Endothelial cell of umbilical vein (primary cell): ENCODE measurements around the gene AGO1. TPM values are rescaled to one million over a fixed set of nuclear protein-coding genes. Genes with fewer than 3 reads are reported as not detected.
A peak's percentile ranks its signal among the peaks of the same experiment; 100 is the strongest.

Experiments
- BruUV-seq: library from RNA; stranded (reverse); fragments of 400-500 nt; replicated peaks from 2 replicates; lab custom pipeline; 2021; lab: Mats Ljungman, UMichigan
- CTCF ChIA-PET: fragments of 300-600, 350-600 bp; sonication (Branson Sonifier 250); formaldehyde crosslinking; loops from one replicate; lab custom pipeline; 2021; ENCODE audit warnings: antibody characterized with exemption, inconsistent platforms; lab: Charles Lee
- POLR2A ChIA-PET: fragments of 300-600, 350-600 bp; sonication (Branson Sonifier 250); formaldehyde crosslinking; loops from one replicate; lab custom pipeline; 2021; ENCODE audit warnings: antibody characterized with exemption, inconsistent platforms; lab: Charles Lee
- DNase-seq: peaks from one replicate; pipeline ENCODE4 v3.0.0-alpha.2; 2011; ENCODE audit warnings: low read depth, low spot score
- FAIRE-seq: peaks from 2 replicates; lab custom pipeline; 2011; peaks lifted over from hg19 to GRCh38; lab: Jason Lieb, UNC
- H2AFZ ChIP-seq: 2 replicates; pipeline ENCODE4 v1.6.0; 2012; ENCODE audit warnings: low read depth, low read length, control low read depth, inconsistent platforms
- H3K27ac ChIP-seq: 2 replicates; pipeline ENCODE4 v1.5.1; 2011; ENCODE audit warnings: low read depth, mild to moderate bottlenecking, control low read depth, low read length, moderate library complexity; ENCODE audit not compliant: insufficient read depth
- H3K27me3 ChIP-seq, 2 experiments: 2 replicates each; pipeline versions ENCODE4 v1.6.0 to v1.6.1; 2011; ENCODE audit warnings: low read length in 2 of 2, mixed read lengths in 1 of 2; ENCODE audit not compliant: control insufficient read depth in 2 of 2, insufficient read depth in 2 of 2
- H3K36me3 ChIP-seq, 2 experiments: 2 replicates in 1 of 2; 3 replicates in 1 of 2; pipeline ENCODE4 v1.5.1; 2011; ENCODE audit warnings: low read length in 2 of 2, mild to moderate bottlenecking in 1 of 2, moderate library complexity in 1 of 2; ENCODE audit not compliant: control insufficient read depth in 2 of 2, insufficient read depth in 2 of 2; ENCODE audit errors: extremely low read depth in 1 of 2
- H3K4me1 ChIP-seq: 3 replicates; pipeline ENCODE4 v1.5.1; 2011; ENCODE audit warnings: mild to moderate bottlenecking, low read length; ENCODE audit not compliant: control insufficient read depth, insufficient read depth; ENCODE audit errors: extremely low read depth
- H3K4me2 ChIP-seq: 2 replicates; pipeline ENCODE4 v1.6.1; 2011; ENCODE audit warnings: low read length, control low read depth, mixed read lengths; ENCODE audit not compliant: insufficient read depth
- H3K4me3 ChIP-seq, 3 experiments: fragments of 200-600 bp in 1 of 3; sonication (generic), shearing (Covaris generic) in 1 of 3; replicated peaks in 1 of 3; 2 replicates each; pipeline ENCODE4 v1.5.1; 2011 to 2016; ENCODE audit warnings: control low read depth in 3 of 3, low read length in 3 of 3, mild to moderate bottlenecking in 2 of 3, inconsistent platforms in 1 of 3, low read depth in 1 of 3, moderate library complexity in 1 of 3; ENCODE audit not compliant: insufficient read depth in 1 of 3
- H3K79me2 ChIP-seq: 2 replicates; pipeline ENCODE4 v1.6.0; 2012; ENCODE audit warnings: low read length, inconsistent platforms; ENCODE audit not compliant: control insufficient read depth, insufficient read depth
- H3K9ac ChIP-seq: replicated peaks from 2 replicates; pipeline ENCODE3; 2011; ENCODE audit warnings: low read length, control low read depth; ENCODE audit not compliant: insufficient read depth; ENCODE audit errors: extremely low read depth
- H3K9me1 ChIP-seq: replicated peaks from 3 replicates; pipeline ENCODE4 v1.6.0; 2011; ENCODE audit warnings: mild to moderate bottlenecking, low read length; ENCODE audit not compliant: control insufficient read depth, insufficient read depth; ENCODE audit errors: extremely low read depth
- H3K9me3 ChIP-seq: replicated peaks from 2 replicates; pipeline ENCODE4 v1.5.1; 2012; ENCODE audit warnings: low read length, inconsistent platforms; ENCODE audit not compliant: control insufficient read depth, insufficient read depth
- H4K20me1 ChIP-seq: replicated peaks from 2 replicates; pipeline ENCODE3; 2011; ENCODE audit warnings: mild to moderate bottlenecking, low read length; ENCODE audit not compliant: control insufficient read depth, insufficient read depth; ENCODE audit errors: extremely low read depth
- CTCF ChIP-seq, 2 donors: IDR thresholded peaks; 1 replicate in 1 of 2; 2 replicates in 1 of 2; pipeline ENCODE4 v1.5.1; 2011; ENCODE audit warnings: low read length in 2 of 2, mild to moderate bottlenecking in 2 of 2, moderate library complexity in 2 of 2, control low read depth in 1 of 2, inconsistent platforms in 1 of 2, low read depth in 1 of 2; ENCODE audit not compliant: insufficient read depth in 1 of 2; ENCODE audit errors: extremely low read depth in 1 of 2
- EZH2 ChIP-seq: IDR thresholded peaks from 2 replicates; pipeline ENCODE4 v1.6.1; 2012; ENCODE audit warnings: borderline replicate concordance, low read depth, mild to moderate bottlenecking, moderate library complexity, low read length, inconsistent platforms; ENCODE audit not compliant: severe bottlenecking
- FOS ChIP-seq: IDR thresholded peaks from 2 replicates; pipeline ENCODE4 v1.6.1; 2011; ENCODE audit warnings: mild to moderate bottlenecking, low read length, moderate library complexity, borderline replicate concordance; ENCODE audit not compliant: insufficient read depth
- GATA2 ChIP-seq: IDR thresholded peaks from 2 replicates; pipeline ENCODE4 v1.7.0; 2011; ENCODE audit warnings: low read depth, mild to moderate bottlenecking, moderate library complexity, mixed read lengths, low read length; ENCODE audit not compliant: insufficient read length, insufficient read depth
- JUN ChIP-seq: IDR thresholded peaks from 2 replicates; pipeline ENCODE4 v1.6.1; 2011; ENCODE audit warnings: borderline replicate concordance, low read depth; ENCODE audit not compliant: insufficient read length, insufficient read depth
- MAX ChIP-seq: IDR thresholded peaks from 2 replicates; pipeline ENCODE4 v1.6.1; 2011; ENCODE audit not compliant: insufficient read depth, insufficient read length
- MYC ChIP-seq: IDR thresholded peaks from one replicate; pipeline ENCODE4 v1.6.1; 2011; ENCODE audit warnings: mild to moderate bottlenecking, low read depth, low read length
- POLR2A ChIP-seq: IDR thresholded peaks from 2 replicates; pipeline ENCODE4 v1.6.1; 2012; ENCODE audit warnings: low read depth, mild to moderate bottlenecking, control low read depth, low read length
- POLR2AphosphoS5 ChIP-seq: IDR thresholded peaks from 2 replicates; pipeline ENCODE4 v1.6.1; 2012; ENCODE audit warnings: low read depth, mild to moderate bottlenecking, control low read depth, low read length, moderate library complexity; ENCODE audit not compliant: insufficient read depth
- dilution Hi-C: fragments of 300-500 bp; cut with MboI; formaldehyde crosslinking; loops from one replicate; pipeline ENCODE4 v1.15.0; 2019; ENCODE audit warnings: low sequenced_read_pairs; ENCODE audit not compliant: extremely low pct_ligation_motif_present
- intact Hi-C: fragments of 100-400 bp; cut with micrococcal nuclease; formaldehyde crosslinking; loops from one replicate; pipeline ENCODE4 v1.10.0; 2022
- polyA plus RNA-seq, 4 experiments: library from polyadenylated mRNA; depleted of rRNA in 3 of 4; stranded (reverse) in 3 of 4; unstranded in 1 of 4; fragments of >200 nt; gene quantifications; 2 replicates each; pipeline versions ENCODE4 v1.2.1 to v1.2.3, GENCODE V29; 2011 to 2012; ENCODE audit warnings: missing spikeins in 1 of 4
- total RNA-seq: library from RNA; stranded (reverse); gene quantifications from 2 replicates; pipeline ENCODE4 v1.2.3, GENCODE V29; 2021

AGO1 gene
- total and polyA plus RNA-seq, 2 donors (not counting 3 experiments of a cell fraction or from before 2014, with no cell fraction given) = 10.8 to 31.0 TPM

- intact Hi-C loops = loop anchor here (1.0 to 2.0 kb wide), 2 partner anchors 47 to 79 kb away; partner anchors contain the start of gene AGO1
These were observed 47.0 kb downstream of the AGO1 start for GRCh38 chr1:35929730-35930592.

More at GRCh38 chr1:35929730-35930592, 47.0 kb downstream of the AGO1 start:
- no peak for TF ChIP-seq JUN
- no peak for TF ChIP-seq GATA2
- TF ChIP-seq MYC = no peak
- no peak for TF ChIP-seq MAX
- no peak for TF ChIP-seq FOS
- TF ChIP-seq POLR2AphosphoS5 = no peak
- TF ChIP-seq EZH2 = no peak
- TF ChIP-seq CTCF (IDR thresholded peaks at IDR 0.05; ENCODE audit: extremely low read depth in 1 of 2, insufficient read depth in 1 of 2, low read depth in 1 of 2, low read length in 2 of 2) = no peak
- no peak for TF ChIP-seq POLR2A
- Histone ChIP-seq H3K9me1 (no peaks in the 10 kb centered on the region), H2AFZ (peak overlapping the region; percentile 53), H3K36me3 (no peaks in the 10 kb centered on the region), H3K27me3 (no peaks in the 10 kb centered on the region), H3K27ac (peak overlapping the region; percentile 83), H3K79me2 (peaks cover 32% of the 10 kb centered on the region), H3K4me1 (peaks cover 16% of the 10 kb centered on the region), H3K9me3 (no peaks in the 10 kb centered on the region), H3K4me3 (peak overlapping the region; percentile 68 to 95 (median 82)), H3K4me2 (peak overlapping the region; percentile 98), H4K20me1 (no peaks in the 10 kb centered on the region), H3K9ac (peak overlapping the region; percentile 89)
- ChIA-PET CTCF (interaction anchor here (1.0 to 1.4 kb wide), 3 partner anchors 47 to 104 kb away, joined by 3 to 4 read pairs (median 3); partner anchors contain the start of gene AGO1), POLR2A (no interaction called here)
- DNase-seq (no peak), FAIRE-seq (peak; percentile 60)
- BruUV-seq = no TSS peak
- dilution Hi-C loops = no loop called here
